C1 segment of cervical spinal cord (tissue), 14 donors: ENCODE measurements around the gene ZFX.
"Not testable (repeated sequence)": the region's sequence is repeated elsewhere in the genome, so short reads cannot be mapped to it uniquely, and the experiment has no call there.

Source experiments
- DNase-seq, 14 donors: peaks; one replicate each; lab custom pipeline; 2025; lab: John Stamatoyannopoulos, UW

The ZFX gene

GRCh38 chrX:24149351-24150050 lies at the start of gene ZFX:
TSS of gene ZFX (plus strand) at chrX:24149729. CDS start at chrX:24172743, 23,014 bp downstream.
- peak in 13 of 14 donors; percentile 4 to 90 (median 73) for DNase-seq

DNA sequence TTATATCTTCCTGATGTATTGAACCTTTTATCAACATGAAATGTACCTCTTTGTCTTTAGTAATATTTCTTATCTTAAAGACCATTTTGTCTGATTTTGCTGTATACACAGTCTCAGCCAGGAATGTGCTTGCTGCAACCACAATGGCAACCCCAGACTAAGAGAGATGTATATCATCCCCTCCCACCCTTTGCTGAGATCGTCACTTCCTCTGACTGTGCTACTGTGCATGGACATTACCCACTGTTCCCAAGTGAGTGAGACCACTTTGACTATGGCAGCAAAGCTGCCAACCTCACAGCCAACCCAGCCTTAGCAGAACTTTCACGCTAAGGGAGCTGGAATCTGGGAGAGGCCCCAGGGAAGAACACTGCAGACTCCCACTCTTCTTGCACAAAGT lies 48.8 kb upstream of the ZFX start:
- DNase-seq: no peak

GRCh38 chrX:24110069-24110468 lies 39.5 kb upstream of the ZFX start:
- no peak for DNase-seq

- no peak for DNase-seq
These were observed 36.3 kb upstream of the ZFX start for GRCh38 chrX:24113181-24113580.

DNA sequence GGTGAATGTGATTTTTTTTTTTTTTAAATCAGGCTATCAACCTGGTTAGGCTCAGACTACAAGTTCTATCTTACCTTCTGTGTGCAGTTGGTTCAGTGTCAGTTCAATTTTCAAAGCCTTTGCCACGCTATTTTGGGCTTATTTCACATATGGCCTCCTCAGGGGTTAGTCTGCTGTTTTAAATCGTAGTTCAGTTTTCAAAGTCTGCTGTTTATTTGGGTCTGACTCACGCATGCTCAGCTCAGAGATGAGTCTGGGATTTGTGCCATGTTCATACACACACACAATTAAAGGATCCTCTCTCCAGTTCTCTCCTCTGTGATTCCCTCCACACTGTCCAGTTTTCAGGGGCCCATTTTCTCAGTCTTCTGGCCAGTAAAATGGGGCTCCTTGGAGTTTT lies 32.3 kb upstream of the ZFX start:
- DNase-seq: peak in 12 of 14 donors; percentile 1 to 84 (median 9)

GRCh38 chrX:24124244-24124799 lies 25.2 kb upstream of the ZFX start:
- no peak for DNase-seq

DNA sequence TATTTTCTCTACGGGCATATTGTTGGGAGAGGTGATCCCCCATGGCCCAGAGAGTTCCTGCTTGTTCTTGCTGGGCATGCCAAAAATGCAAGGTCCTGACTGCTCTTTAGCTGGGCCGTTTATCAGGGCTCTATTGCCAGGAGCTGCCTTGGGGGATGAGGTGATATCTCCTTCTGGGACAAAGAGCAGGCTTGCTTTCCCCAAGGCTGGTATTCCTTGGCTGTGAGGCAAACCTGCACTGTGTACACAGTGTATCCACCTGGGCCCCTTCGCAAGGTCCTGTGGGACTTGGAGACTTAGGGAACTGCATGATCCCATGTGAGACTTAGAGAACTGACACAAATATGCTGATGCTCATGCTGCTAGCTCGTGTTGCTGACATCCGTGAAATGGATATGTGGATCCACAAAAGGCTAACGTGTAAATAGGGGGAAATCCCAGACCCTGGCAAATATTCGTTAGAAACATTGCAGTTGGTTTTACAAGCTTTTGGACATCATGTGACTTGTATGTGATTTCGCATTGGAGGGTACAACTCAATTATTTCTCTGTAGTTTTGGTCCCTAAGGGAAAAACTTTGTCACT lies 24.4 kb upstream of the ZFX start:
- DNase-seq: no peak

DNA sequence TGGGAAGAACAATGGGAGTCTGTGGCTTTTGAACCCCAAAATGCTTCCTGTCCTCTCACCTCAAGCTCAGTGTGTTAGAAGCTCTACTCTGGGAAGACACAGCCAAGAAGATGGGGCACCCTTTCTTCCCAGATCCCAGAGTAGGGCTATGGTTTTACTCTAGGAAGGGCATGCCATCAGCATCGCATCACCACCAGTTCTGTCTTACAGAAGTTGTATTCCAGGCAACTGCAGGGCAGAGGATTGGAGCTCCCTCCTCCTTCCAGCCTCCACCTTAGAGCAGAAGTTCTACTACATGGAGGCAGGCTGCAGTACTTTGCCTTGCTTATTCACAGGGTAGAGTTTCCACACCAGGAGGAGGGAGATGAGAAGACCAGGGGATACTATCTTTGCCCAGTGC lies 18.1 kb upstream of the ZFX start:
- DNase-seq: no peak

- no peak for DNase-seq
These were observed 16.2 kb upstream of the ZFX start for GRCh38 chrX:24133312-24133711.

DNA sequence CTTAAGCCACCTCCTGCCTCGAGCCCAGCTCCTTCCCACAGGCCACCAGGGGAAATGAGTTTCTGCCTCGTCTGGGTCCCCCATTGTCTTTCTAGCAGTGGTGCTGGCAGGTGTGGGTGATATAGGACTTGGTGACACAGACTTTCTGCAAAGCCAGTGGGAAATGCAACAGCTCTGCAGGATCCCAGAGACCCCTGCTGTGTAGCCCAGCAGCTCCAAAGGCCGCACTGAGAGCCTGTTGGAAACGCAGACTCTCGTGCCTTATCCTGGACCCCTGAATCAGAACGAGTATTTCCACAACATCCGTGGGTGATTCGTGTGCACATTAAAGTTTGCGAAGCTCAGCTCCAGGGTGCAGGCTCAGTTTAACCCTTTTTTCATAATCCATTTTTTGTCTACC lies 13.8 kb upstream of the ZFX start:
- DNase-seq: not testable (repeated sequence)

DNA sequence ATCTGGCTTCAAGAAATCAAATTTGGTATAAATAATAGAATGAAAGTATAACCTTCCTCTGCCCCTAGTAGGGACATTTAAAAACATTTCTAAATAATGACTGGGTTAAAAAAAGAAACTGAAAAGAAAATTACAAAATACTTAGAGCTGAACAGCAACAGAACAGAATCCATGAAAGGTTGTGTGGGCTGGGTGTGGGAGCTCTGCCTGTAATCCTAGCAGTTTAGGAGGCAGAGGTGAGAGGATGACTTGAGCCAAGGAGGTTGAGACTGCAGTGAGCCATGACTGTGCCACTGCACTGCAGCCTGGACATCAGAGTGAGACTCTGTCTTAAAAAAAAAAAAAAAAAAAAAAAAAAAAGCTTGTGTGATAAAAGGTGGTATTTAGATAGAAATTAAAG lies 12.3 kb upstream of the ZFX start:
- DNase-seq: no peak

DNA sequence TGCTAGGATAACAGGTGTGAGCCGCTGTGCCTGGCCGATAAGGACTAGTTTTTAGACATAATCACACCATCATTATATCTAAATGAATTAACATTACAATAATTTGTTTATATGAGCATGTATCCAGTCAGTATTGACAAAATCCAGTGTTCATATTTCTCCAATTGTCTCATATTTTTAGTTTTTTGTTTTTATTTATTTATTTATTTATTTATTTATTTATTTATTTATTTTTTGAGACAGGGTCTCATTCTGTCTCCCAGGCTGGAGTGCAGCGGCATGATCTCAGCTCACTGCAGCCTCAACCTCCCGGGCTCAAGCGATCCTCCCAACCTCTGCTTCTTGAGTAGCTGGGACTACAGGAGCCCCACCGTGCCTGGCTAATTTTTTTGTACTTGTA lies 5.5 kb upstream of the ZFX start:
- DNase-seq: not testable (repeated sequence)

DNA sequence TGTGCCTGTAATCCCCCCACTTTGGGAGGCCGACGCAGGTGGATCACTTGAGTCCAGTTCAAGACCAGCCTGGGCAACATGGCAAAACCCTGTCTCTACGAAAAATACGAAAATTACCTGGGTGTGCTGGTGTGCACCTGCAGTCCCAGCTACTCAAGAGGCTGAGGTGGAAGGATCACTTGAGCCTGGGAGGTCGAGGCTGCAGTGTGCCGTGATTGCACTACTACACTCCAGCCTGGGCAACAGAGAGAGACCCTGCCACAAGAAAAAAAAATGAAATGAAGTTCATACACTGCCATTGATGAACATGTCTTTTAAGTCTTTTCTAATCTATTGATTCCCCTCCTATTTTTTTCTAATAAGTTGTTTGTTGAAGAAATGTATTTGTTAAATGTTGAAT lies 5.0 kb upstream of the ZFX start:
- no peak for DNase-seq

DNA sequence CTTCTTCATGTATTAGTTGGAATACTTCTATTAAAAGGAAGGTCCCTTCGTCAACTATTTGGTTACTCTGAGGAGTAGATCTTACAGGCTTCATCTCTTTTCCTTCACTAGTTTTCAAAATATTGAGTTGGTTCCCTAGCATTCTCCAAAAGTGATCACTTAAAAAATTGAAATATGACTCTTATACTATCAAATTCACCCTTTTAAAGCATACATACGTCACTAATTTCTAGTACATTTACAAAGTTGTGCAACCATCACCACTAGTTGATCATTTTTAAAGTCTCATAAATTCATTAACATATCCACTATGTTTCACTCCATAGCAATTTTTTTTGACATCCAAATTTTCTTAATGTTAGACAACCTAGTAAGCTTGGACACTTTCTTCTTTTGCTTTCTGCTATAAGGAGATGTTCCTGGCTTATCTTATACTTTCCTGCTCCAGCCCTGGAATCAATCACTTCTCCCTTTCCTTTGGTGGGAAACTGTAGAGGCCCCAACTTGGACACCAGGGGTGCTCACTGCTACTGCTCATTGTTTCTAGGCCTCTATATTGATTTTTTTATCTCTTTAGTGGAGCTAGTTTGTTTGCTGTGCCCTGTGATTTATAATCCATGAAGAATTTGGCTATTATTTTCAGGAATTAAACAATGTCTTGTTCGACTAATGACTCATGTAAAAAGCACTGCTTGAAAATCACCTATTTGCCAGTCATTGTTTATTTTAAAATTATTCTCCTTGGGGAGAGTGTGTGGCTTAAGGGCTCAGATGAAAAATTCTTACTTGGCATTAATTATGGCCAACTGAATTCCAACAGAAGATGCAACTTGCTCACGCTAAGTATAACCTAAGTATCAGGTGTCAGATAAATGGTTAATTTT lies 4.0 kb upstream of the ZFX start:
- no peak for DNase-seq

GRCh38 chrX:24146283-24146949 lies 3.1 kb upstream of the ZFX start:
- DNase-seq: no peak

DNA sequence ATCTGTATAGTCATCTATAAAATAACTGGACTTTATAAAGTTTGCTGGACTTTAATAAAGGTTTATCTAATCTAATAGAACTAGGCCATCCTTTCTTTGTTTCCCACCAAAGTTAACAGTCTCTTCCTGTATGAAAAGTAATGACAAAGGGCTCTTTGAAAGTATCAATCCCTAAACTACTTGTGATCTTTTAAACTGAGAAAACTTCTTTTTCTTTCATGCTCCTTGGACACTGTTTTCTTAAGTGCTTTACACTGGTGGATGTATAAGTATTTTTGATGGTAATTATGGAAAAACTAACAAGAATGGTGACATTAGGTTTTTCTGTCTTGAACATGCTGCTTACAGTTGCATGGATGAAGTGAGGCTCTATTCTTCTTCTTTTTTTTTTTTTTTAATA lies 2.4 kb upstream of the ZFX start:
- DNase-seq: no peak

GRCh38 chrX:24148121-24148520 lies 1.4 kb upstream of the ZFX start:
- no peak for DNase-seq

- DNase-seq: peak in 8 of 14 donors; percentile 27 to 74 (median 54)
These were observed 786 bp upstream of the ZFX start for GRCh38 chrX:24148535-24149350.

- DNase-seq: peak; percentile 46 to 98 (median 86)
These were observed 692 bp downstream of the ZFX start for GRCh38 chrX:24150051-24150790.

- DNase-seq: peak in 1 of 14 donors; percentile 6
These were observed 1.4 kb downstream of the ZFX start for GRCh38 chrX:24150898-24151297.
